ENCODE data around the gene RAB37. TPM values are rescaled to one million over a fixed set of nuclear protein-coding genes. Genes with fewer than 3 reads are reported as not detected.

The RAB37 gene
- polyA plus RNA-seq, 1 experiment, result 0.12 TPM

DNA sequence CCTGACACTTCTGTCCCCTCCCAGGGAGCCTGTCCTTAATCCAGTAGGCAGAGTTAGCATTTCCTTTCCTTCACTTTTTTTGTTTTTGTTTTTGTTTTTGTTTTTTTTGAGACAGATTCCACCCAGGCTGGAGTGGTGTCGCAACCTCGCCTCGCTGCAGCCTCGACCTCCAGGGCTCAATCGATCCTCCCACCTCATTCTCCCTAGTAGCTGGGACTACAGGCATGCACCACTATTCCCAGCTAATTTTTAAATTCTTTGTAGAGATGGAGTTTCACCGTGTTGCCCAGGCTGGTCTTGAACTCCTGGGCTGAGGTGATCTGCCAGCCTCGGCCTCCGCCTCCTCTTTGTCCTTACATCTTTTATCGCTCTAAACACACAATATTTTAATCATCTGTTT lies 15.4 kb downstream of the RAB37 start:
- no peak for TF ChIP-seq CTCF (IDR thresholded peaks at IDR 0.05; ENCODE audit: insufficient read depth, low read depth, low read length)
- no peaks in the 10 kb centered on the region for H3K27me3 ChIP-seq (ENCODE audit: control insufficient read depth, insufficient read depth, low read length)
- CTCF ChIA-PET, result interaction anchor here (3.7 kb wide), 1 partner anchor 18 kb away, joined by 16 read pairs; no protein-coding TSS in a partner anchor
- H3K36me3 ChIP-seq (ENCODE audit: control insufficient read depth, insufficient read depth, low read length), result no peaks in the 10 kb centered on the region; the same call in 1 of the 2 replicates
- no peak overlapping the region for H3K4me3 ChIP-seq (ENCODE audit: low read depth, low read length)
- no peak for DNase-seq (ENCODE audit: low read depth)
- POLR2A ChIA-PET, result no interaction called here

DNA sequence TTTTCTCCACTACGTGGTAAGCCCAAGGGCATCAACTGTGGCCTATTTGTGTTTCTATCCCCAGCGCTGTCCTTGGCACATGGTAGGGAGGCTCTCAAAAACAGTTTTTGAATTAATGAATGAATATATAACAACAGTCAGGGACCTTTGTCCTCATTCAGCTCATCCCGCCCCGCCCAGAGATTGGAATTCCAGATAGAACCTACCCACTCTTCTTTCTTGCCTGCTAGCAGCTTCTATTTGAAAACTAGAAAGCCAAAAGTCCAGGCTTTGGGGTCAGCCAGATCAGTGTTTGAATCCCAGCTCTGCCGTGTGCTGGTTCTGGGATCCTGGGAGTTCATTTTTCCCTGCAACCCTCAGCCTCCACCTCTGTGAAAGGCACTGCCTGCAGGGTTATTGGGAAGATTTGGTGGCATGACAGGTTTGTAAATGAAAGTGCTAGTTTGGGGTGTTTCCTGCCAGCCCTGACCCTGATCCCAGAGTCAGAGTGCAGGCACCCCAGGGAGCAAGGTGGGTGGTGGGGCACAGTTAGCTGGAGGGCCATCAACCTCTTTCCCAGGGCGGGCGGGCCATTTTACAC lies 15.9 kb downstream of the RAB37 start:
- POLR2A ChIA-PET, result no interaction called here

GRCh38 chr17:74754832-74755231 lies 17.8 kb downstream of the RAB37 start:
- Histone ChIP-seq H3K36me3 (ENCODE audit: control insufficient read depth, insufficient read depth, low read length) (no peaks in the 10 kb centered on the region; the same call in 1 of the 2 replicates), H3K27me3 (ENCODE audit: control insufficient read depth, insufficient read depth, low read length) (no peaks in the 10 kb centered on the region), H3K4me3 (ENCODE audit: low read depth, low read length) (no peak overlapping the region)
- no peak for TF ChIP-seq CTCF (IDR thresholded peaks at IDR 0.05; ENCODE audit: insufficient read depth, low read depth, low read length)
- ChIA-PET CTCF (interaction anchor here (1.1 kb wide), 1 partner anchor 9 kb away, joined by 4 read pairs; no protein-coding TSS in a partner anchor), POLR2A (no interaction called here)
- DNase-seq (ENCODE audit: low read depth), result no peak

More for the DNA sequence above, 15.9 kb downstream of the RAB37 start:
- DNase-seq (ENCODE audit: low read depth), result no peak
- Histone ChIP-seq H3K27me3 (ENCODE audit: control insufficient read depth, insufficient read depth, low read length) (no peaks in the 10 kb centered on the region), H3K36me3 (ENCODE audit: control insufficient read depth, insufficient read depth, low read length) (no peaks in the 10 kb centered on the region; the same call in 1 of the 2 replicates), H3K4me3 (ENCODE audit: low read depth, low read length) (no peak overlapping the region)
- CTCF ChIA-PET, result interaction anchor here (3.7 kb wide), 1 partner anchor 17 kb away, joined by 16 read pairs; no protein-coding TSS in a partner anchor
- no peak for TF ChIP-seq CTCF (IDR thresholded peaks at IDR 0.05; ENCODE audit: insufficient read depth, low read depth, low read length)

GRCh38 chr17:74755533-74755932 lies 18.5 kb downstream of the RAB37 start:
- Histone ChIP-seq H3K4me3 (ENCODE audit: low read depth, low read length) (no peak overlapping the region), H3K36me3 (ENCODE audit: control insufficient read depth, insufficient read depth, low read length) (no peaks in the 10 kb centered on the region; the same call in 1 of the 2 replicates), H3K27me3 (ENCODE audit: control insufficient read depth, insufficient read depth, low read length) (no peaks in the 10 kb centered on the region)
- ChIA-PET POLR2A (no interaction called here), CTCF (interaction anchor here (1.5 kb wide), 1 partner anchor 107 kb away, joined by 4 read pairs; no protein-coding TSS in a partner anchor)
- DNase-seq (ENCODE audit: low read depth), result no peak
- TF ChIP-seq CTCF (IDR thresholded peaks at IDR 0.05; ENCODE audit: insufficient read depth, low read depth, low read length), result no peak

- no peak overlapping the region for H3K4me3 ChIP-seq (ENCODE audit: low read depth, low read length)
- DNase-seq (ENCODE audit: low read depth), result no peak
- no peak for TF ChIP-seq CTCF (IDR thresholded peaks at IDR 0.05; ENCODE audit: insufficient read depth, low read depth, low read length)
- POLR2A ChIA-PET, result no interaction called here
- H3K36me3 ChIP-seq (ENCODE audit: control insufficient read depth, insufficient read depth, low read length), result no peaks in the 10 kb centered on the region; the same call in 1 of the 2 replicates
- CTCF ChIA-PET, result interaction anchor here (1.5 to 2.6 kb wide), 3 partner anchors 11 to 105 kb away, joined by 4 to 13 read pairs (median 7); no protein-coding TSS in a partner anchor
- H3K27me3 ChIP-seq (ENCODE audit: control insufficient read depth, insufficient read depth, low read length), result no peaks in the 10 kb centered on the region
Observed at GRCh38 chr17:74756891-74757290, 19.8 kb downstream of the RAB37 start.
